Pancreas (tissue), 10 donors: ENCODE results near the gene CELF1. TPM values are rescaled to one million over a fixed set of nuclear protein-coding genes. Genes with fewer than 3 reads are reported as not detected.
"Not testable (repeated sequence)": the region's sequence is repeated elsewhere in the genome, so short reads cannot be mapped to it uniquely, and the experiment has no call there.

ENCODE experiments used
- ATAC-seq, 4 donors: fragments of 200-7000 bp; cut with Tn5 transposase; one replicate each; pipeline versions ENCODE4 v1.8.0 to v1.9.1; 2020; ENCODE audit warnings: mild to moderate bottlenecking in 4 of 4, moderate library complexity in 4 of 4
- DNase-seq, 6 donors: peaks; one replicate each; pipeline ENCODE4 v3.0.0-alpha.2; 2020
- FAIRE-seq: peaks from 2 replicates; lab custom pipeline; 2012; peaks lifted over from hg19 to GRCh38; lab: Jason Lieb, UNC
- H3K27ac ChIP-seq, 4 donors: fragments of 200-600 bp; sonication (generic); 1 replicate in 3 of 4; 2 replicates in 1 of 4; pipeline versions ENCODE4 v1.5.0 to v1.8.0; 2020
- H3K27me3 ChIP-seq, 4 donors: fragments of 200-600 bp; one replicate each; pipeline ENCODE4 v1.8.0; 2021
- H3K36me3 ChIP-seq, 3 donors: fragments of 200-600 bp; sonication (generic) in 1 of 3; one replicate each; pipeline versions ENCODE4 v1.5.0 to v1.8.0; 2020 to 2021
- H3K4me1 ChIP-seq, 3 donors: fragments of 200-600 bp; one replicate each; pipeline ENCODE4 v1.8.0; 2021
- H3K4me3 ChIP-seq, 4 donors: fragments of 200-600 bp; sonication (generic) in 2 of 4; one replicate each; pipeline versions ENCODE4 v1.5.0 to v1.8.0; 2020 to 2021
- H3K9me3 ChIP-seq, 4 donors: fragments of 200-600 bp; one replicate each; pipeline ENCODE4 v1.8.0; 2021
- WGBS, 2 donors: extraction: QIAGEN DNeasy Blood & Tissue Kit; methylation state at CpG; one replicate each; pipeline ENCODE4 v1.1.7; 2013; 5-methylcytosine and 5-hydroxymethylcytosine counted together
- intact Hi-C, 3 donors: fragments of 100-400 bp; cut with DNase I; formaldehyde crosslinking; loops; one replicate each; pipeline versions ENCODE4 v1.11.1 to v1.14.2; 2022
- polyA plus RNA-seq, 2 donors: library from polyadenylated mRNA; stranded (reverse); fragments of 200-250 nt; gene quantifications; one replicate each; pipeline ENCODE4 v1.2.3, GENCODE V29; 2013
- total RNA-seq, 6 donors: library from RNA; stranded (reverse); fragmentation: NEBNext Ultra II Directional in 4 of 6; extraction: Animal tissue kit (Norgen Biotek cat#: 25700) in 4 of 6; gene quantifications; one replicate each; pipeline versions ENCODE4 v1.2.1 to v1.2.4, GENCODE V29; 2021 to 2023
- TF ChIP-seq, protein P1 (sequence below), 4 donors: fragments of 200-600 bp; sonication (generic) in 3 of 4; IDR thresholded peaks; one replicate each; pipeline versions ENCODE4 v1.5.0 to v1.8.0; 2021; ENCODE audit warnings: antibody characterized with exemption in 4 of 4
- donor health status: healthy with polysubstance abuse.
- donor health status: DM: no; HTN: no; CAD: no; lungs with moderate emphysema.
- donor health status: DM: no; HTN: no; CAD: no.
- donor health status: control.
- donor health status: control.
- donor health status: Bipolar disorder and iron deficiency.
- donor health status: DM: yes; HTN: yes; CAD: no.
- donor health status: DM: no; HTN: no; CAD: no.
- donor health status: DM: no; HTN: no; CAD: no.
- donor health status: DM: yes; HTN: yes; CAD: no.

The CELF1 gene
- total and polyA plus RNA-seq, 8 donors = 20.0 to 56.3 (median 35.9) TPM

DNA sequence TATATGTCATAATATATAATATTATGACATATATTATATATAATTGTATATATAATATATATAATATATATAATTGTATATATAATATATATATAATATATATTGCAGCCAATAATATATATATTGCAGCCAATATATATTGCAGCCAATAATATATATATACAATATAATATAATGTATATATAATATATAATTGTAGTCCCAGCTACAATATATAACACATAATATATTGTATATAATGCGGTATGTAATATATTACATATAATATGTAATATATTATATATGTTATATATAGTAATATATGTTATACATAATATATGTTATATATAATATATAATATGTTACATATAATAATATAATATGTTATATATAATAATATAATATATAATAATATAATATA lies 5.8 kb upstream of the CELF1 start:
- FAIRE-seq (peak; percentile 99), DNase-seq (no peak), ATAC-seq (no peak)
- intact Hi-C loops = no loop called here
- no peak overlapping the region for H3K4me3 ChIP-seq
- H3K27ac ChIP-seq = no peak overlapping the region
- H3K4me1 ChIP-seq = peaks cover 0 to 1% (median 0%) of the 10 kb centered on the region in 3 donors
- H3K27me3 ChIP-seq = no peaks in the 10 kb centered on the region
- no peaks in the 10 kb centered on the region for H3K9me3 ChIP-seq
- TF ChIP-seq, protein P1, sequence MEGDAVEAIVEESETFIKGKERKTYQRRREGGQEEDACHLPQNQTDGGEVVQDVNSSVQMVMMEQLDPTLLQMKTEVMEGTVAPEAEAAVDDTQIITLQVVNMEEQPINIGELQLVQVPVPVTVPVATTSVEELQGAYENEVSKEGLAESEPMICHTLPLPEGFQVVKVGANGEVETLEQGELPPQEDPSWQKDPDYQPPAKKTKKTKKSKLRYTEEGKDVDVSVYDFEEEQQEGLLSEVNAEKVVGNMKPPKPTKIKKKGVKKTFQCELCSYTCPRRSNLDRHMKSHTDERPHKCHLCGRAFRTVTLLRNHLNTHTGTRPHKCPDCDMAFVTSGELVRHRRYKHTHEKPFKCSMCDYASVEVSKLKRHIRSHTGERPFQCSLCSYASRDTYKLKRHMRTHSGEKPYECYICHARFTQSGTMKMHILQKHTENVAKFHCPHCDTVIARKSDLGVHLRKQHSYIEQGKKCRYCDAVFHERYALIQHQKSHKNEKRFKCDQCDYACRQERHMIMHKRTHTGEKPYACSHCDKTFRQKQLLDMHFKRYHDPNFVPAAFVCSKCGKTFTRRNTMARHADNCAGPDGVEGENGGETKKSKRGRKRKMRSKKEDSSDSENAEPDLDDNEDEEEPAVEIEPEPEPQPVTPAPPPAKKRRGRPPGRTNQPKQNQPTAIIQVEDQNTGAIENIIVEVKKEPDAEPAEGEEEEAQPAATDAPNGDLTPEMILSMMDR (IDR thresholded peaks at IDR 0.05) = no peak
- 95 to 98% methylated on average over 1 of the region's 1 CpG for WGBS, 2 donors
- no peaks in the 10 kb centered on the region for H3K36me3 ChIP-seq

DNA sequence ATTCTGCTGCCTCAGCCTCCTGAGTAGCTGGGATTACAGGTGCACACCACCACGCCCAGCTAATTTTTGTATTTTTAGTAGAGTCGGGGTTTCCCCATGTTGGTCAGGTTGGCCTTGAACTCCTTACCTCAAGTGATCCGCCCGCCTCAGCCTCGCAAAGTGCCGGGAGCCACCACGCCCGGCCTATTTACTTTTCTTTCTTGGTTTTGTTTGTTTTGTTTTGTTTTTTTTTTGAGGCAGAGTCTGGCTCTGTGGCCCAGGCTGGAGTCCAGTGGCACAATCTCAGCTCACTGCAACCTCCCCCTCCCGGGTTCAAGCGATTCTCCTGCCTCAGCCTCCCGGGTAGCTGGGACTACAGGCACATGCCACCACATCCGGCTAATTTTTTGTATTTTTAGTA lies 4.1 kb upstream of the CELF1 start:
- not testable (repeated sequence) for H3K27ac ChIP-seq, ATAC-seq

DNA sequence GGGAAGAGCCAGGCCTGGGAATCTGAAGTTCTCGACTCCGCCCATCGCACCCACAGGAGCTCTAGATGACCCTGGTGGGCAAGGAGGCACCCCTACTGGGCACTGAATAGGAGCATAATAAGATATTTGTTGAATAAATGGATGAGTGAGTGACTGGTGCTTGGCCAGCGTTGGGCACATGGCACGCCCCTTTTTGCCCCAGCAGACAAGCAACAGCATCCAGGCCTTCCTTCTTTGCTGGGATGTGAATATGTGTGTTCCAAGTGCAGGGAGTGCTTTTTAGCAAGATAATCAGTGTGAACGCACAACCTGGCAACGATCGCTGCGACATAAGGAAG lies 443 bp upstream of the CELF1 start:
- intact Hi-C loops = no loop called here
- FAIRE-seq = no peak
- TF ChIP-seq, protein P1 (IDR thresholded peaks at IDR 0.05) = peak in 1 of 4 donors; percentile 48
- Histone ChIP-seq H3K4me1 (peaks cover 17 to 23% (median 21%) of the 10 kb centered on the region in 3 donors), H3K36me3 (no peaks in the 10 kb centered on the region), H3K4me3 (peak overlapping the region; percentile 63 to 99 (median 86)), H3K27ac (peak overlapping the region; percentile 76 to 89 (median 80)), H3K9me3 (no peaks in the 10 kb centered on the region), H3K27me3 (no peaks in the 10 kb centered on the region)
- peak; percentile 35 to 49 (median 42) for ATAC-seq
- no peak for DNase-seq
- 0 to 1% methylated on average over 9 of the region's 9 CpGs for WGBS, 2 donors

More for the DNA sequence above, 4.1 kb upstream of the CELF1 start:
- H3K4me1 ChIP-seq, FAIRE-seq, H3K27me3 ChIP-seq, H3K36me3 ChIP-seq, intact Hi-C loops, H3K9me3 ChIP-seq, H3K4me3 ChIP-seq, DNase-seq: not testable (repeated sequence)
- 85 to 89% methylated on average over 12 of the region's 12 CpGs for WGBS, 2 donors

DNA sequence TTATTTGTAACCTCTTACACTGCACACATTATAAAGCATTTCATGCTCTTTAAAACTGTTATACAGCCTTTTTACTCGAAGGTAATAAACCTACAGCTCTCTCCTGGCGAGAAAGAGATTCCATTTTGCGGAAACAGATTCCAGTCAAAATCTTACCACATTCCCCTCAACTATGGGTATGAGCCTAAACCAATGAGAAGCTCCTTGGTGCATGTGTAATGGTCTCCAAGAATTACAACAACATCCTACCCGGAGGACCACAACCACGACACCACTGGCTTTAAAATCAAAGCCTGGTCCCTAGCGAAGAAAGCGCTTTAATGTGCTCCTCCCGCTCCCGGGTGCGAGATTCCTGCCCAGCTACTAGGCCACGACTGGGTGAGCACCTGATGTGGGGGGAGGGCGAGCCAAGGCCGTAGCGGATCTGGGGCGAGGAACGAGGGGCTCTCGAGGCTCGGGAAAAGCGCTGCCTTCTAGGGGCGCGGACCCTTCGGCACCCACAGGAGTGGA lies 821 bp downstream of the CELF1 start:
- H3K27ac ChIP-seq = peak overlapping the region; percentile 76 to 89 (median 80)
- DNase-seq = peak in 3 of 6 donors; percentile 17 to 66 (median 39)
- H3K36me3 ChIP-seq = no peaks in the 10 kb centered on the region
- intact Hi-C loops = no loop called here
- 1 to 2% methylated on average over 22 of the region's 22 CpGs for WGBS, 2 donors
- peaks cover 17 to 30% (median 23%) of the 10 kb centered on the region in 3 donors for H3K4me1 ChIP-seq
- peak in 3 of 4 donors; percentile 15 to 31 (median 24) for ATAC-seq
- H3K4me3 ChIP-seq = peak overlapping the region; percentile 63 to 99 (median 86)
- TF ChIP-seq, protein P1 (IDR thresholded peaks at IDR 0.05) = no peak
- no peaks in the 10 kb centered on the region for H3K9me3 ChIP-seq
- no peaks in the 10 kb centered on the region for H3K27me3 ChIP-seq
- no peak for FAIRE-seq

DNA sequence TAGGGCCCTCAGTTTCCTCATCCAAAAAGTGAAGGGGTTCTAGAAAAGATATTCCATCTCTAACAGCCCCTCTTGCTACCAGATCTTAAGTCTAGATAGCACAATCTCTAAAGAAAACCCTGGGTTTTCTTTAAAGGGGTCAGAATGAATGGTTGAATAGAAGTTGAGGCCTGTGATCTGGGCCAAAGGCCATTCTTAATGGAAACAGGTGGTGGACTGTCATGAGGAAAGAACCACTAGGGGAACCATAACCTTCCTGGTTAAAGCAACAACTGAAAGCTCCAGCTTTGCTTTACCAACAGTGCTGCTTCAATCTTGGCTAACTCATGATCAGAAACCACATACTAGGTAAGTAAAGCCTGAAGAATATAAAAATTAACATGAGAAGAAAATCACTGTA lies 1.8 kb downstream of the CELF1 start:
- ATAC-seq (no peak), DNase-seq (no peak), FAIRE-seq (no peak)
- TF ChIP-seq, protein P1 (IDR thresholded peaks at IDR 0.05) = no peak
- intact Hi-C loops = no loop called here
- Histone ChIP-seq H3K4me1 (peaks cover 17 to 30% (median 23%) of the 10 kb centered on the region in 3 donors), H3K27me3 (no peaks in the 10 kb centered on the region), H3K4me3 (peak overlapping the region in 2 of 4 donors; percentile 63 to 99), H3K9me3 (no peaks in the 10 kb centered on the region), H3K36me3 (no peaks in the 10 kb centered on the region), H3K27ac (peak overlapping the region in 2 of 4 donors; percentile 7 to 84)
